ENCODE measurements around the gene TAOK3. TPM values are rescaled to one million over a fixed set of nuclear protein-coding genes. Genes with fewer than 3 reads are reported as not detected.

TAOK3 gene
- total and polyA plus RNA-seq, 9 of the 15 experiments (the other 6 are each of a cell fraction or from before 2014, with no cell fraction given): 24.3 to 83.5 (median 47.1) TPM

- TF ChIP-seq STAT6 (CRISPR knock-in tag; IDR thresholded peaks at IDR 0.05): no peak
- no peak for TF ChIP-seq HOXB6 (CRISPR knock-in tag; IDR thresholded peaks at IDR 0.05; ENCODE audit: borderline replicate concordance)
- no peak for TF ChIP-seq ARID1B (IDR thresholded peaks at IDR 0.05)
- no peak for TF ChIP-seq ZNF318 (IDR thresholded peaks at IDR 0.05; ENCODE audit: borderline replicate concordance in 1 of 2, low read depth in 1 of 2)
- no peak for TF ChIP-seq TEAD1 (CRISPR knock-in tag; IDR thresholded peaks at IDR 0.05)
- no peak for TF ChIP-seq ZNF695 (CRISPR knock-in tag; IDR thresholded peaks at IDR 0.05)
- TF ChIP-seq SIX5 (IDR thresholded peaks at IDR 0.05; ENCODE audit: borderline replicate concordance in 1 of 2, insufficient read depth in 1 of 2, low read depth in 1 of 2, low read length in 2 of 2): no peak
These were observed 133.8 kb downstream of the TAOK3 start (continued) for GRCh38 chr12:118238888-118239287.

All from K562 (cell line).